HG02571 (cell line): ENCODE data around the gene MAPK8IP2.

Experiments used
- ATAC-seq: cut with Tn5 transposase; IDR thresholded peaks from one replicate; pipeline ENCODE4 v1.9.1; 2021; ENCODE audit warnings: mild to moderate bottlenecking, moderate library complexity; ENCODE audit not compliant: unreplicated experiment

MAPK8IP2 gene

DNA sequence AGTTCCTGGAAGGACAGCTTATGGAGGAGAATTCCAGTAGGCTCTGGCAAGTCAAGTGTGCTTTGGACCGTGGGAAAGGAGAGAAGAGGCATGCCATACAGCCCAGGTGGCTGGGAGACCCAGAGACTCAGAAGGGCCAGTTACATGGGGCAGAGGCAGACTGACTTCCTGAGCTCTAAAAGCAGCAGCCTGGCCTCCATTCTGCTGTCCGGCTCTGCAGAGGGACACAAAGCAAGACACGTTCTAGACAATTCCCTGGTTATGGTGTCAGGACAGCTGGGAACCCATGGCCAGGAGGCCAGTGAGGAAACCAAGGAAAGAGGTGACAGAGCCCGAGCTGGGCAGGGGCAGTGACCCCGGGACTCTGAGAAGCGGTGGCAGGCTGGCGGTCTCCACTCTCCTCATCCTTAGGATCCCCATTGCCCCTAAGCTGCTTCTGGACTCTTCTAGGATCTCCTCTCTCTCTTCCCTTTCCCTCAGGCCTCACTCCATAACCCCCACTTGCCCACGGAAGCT is 25.1 kb upstream of the MAPK8IP2 start:
- no peak for ATAC-seq

DNA sequence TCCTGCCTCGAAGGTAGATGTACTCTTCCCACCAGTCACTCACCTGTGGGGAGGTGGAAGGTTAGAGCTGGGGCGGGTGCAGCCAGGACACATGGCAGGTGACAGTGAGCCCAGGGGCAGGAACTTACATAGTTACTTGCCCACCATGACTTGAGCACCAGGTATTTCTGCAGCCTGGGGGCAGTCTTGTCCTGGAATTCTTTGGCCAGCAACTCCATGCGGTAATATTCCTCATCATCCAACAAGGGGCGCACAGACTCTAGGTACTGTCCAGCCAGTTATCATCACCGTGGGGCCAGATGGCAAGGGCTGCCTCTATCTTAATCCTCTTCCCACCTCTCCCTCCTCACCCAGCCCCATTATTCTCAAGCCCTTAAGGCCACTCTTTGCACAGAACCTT is 24.5 kb upstream of the MAPK8IP2 start:
- ATAC-seq = no peak

DNA sequence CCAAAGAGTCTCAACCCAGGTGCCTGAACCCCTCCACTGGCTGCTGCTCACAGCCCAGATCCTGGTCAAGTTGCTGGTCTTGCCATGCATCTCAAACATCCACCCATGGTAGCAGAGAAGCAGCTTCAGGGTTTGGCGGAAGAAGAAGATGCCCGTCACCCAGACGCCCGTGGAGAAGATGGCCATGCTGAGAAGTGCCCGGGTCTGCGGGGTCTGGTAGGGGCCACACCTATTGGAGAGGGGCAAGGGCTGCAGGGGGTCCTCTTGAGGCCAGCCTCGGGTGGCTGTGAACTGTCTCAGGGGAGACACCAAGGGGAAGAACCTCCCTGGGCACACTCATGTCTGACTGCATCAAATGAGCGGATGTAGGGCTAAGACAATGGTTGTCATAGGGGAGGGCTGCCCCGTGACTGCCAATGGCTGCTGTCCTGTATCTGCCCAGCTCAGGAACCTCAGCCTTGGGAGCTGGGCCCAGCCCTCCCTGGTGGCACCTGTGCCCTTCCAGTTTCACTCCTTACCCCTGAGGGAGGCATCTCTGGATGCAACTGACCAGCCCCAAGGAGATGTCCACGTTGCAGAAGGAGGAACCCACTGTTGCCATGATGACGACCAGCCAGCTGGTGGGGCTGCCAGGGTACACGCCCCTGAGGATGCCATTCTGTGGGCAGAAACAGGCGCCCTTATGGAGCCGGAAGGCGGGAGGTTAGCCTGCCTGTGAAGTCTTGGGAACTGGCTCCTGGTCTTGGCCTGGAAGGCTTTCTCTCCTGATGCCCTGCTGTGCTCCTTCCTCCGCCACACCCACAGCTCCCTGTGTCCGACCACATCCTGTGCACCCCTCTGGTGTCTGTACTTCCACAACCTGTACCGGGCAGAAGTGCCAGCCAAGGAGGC is 23.5 kb upstream of the MAPK8IP2 start:
- no peak for ATAC-seq

DNA sequence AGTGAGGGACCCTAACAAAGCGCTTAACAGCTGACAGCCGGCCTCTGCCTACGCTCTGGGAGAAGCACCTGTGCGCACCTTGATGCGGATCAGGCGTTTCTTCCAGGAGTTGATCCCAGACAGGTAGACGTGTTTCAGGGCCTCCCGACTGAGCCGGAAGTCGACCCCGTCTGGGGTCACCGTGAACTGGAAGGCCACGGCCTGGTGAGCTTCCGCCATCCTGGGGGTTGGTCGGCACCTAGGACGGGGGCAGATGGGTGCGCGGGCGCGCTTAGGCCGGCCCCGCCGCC is 23.0 kb upstream of the MAPK8IP2 start:
- ATAC-seq = no peak

DNA sequence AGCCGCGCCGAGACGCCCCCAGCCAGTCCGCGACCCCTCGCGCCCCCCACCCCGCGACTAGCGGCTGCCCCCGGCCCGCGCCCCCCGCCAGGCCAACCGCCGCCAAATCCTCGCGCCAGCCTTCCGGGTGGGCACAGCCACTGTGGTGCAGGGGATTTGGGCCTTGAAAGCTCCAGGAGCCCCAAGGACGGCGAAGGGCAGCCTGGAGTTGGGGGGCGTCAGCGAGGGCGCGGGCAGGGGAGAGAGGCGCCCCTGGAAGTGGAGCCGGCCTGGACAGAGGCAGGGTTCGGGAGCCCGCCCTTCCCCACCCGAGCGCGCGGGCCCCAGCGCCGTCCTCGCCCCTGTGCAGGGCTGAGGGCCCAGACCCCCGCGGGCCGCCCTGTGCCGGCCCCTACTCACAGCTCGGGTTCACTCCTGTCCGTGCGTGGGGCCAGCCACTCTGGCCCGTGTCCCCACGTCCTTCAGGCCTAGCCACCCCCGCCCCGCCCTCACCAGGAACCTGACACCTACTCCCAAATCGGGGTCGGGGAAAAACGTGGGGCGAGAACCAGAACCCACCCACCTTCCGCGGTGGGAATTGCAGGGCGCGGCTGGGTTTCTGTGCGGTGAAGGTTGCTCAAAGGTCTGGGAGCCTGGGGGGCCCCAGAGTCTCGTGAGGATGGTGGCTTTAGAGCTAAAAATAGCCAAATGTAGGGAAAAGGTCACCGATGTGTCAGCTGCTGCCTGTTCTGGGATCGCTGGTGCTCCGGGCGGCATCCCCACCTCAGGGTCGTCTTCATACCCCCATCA is 22.4 kb upstream of the MAPK8IP2 start, which contains the start of gene CPT1B:
Gene CPT1B (minus strand): TSS at position 441 of the 789 bp plus-strand sequence. CDS start 512 bp downstream, outside the sequence.
- no peak for ATAC-seq

DNA sequence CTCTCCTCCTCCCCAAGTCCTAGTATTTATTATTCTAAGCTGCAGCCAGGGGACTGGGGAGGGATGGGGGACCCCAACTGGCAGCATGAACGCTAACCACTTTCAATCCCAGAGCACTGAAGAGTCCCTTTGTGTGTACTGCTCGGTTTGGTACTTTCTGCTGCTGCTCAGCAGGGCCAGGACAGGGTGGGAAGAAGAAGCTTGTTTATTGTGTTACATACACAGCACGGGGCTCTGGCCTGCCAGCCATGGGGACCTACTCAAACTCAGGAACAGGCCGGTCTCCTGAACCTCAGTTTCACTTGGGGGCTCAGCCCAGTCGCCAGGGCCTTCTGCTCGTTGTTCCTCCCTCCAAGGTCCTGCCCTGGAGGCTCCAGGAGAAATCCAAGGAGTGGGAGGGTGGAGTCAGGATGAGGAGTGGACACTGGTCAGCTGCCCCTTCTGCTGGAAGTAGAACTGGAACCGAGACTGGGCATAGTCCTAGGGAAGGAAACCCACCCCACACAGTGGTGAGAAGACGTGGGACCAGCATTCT is 21.8 kb upstream of the MAPK8IP2 start:
- ATAC-seq = no peak

DNA sequence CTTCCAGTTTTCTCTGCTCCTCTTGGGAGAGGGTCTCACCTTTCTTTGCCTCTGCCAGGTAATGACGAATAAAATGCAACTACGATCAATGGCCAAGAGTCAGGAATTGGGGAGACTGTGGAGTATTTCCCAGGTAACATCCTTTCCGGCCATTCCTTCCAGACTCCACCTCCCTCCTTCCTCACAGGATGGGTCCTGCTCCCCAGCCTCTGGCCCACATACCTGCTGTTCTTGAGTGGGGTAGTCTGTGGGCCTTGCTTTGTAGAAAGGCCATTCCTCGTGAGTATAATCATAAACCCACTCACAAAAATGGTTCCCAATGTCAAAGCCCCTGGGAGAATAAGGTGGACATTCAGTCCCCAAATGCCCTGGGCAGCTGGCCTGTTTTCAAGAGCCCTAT is 20.8 kb upstream of the MAPK8IP2 start:
- ATAC-seq = no peak

DNA sequence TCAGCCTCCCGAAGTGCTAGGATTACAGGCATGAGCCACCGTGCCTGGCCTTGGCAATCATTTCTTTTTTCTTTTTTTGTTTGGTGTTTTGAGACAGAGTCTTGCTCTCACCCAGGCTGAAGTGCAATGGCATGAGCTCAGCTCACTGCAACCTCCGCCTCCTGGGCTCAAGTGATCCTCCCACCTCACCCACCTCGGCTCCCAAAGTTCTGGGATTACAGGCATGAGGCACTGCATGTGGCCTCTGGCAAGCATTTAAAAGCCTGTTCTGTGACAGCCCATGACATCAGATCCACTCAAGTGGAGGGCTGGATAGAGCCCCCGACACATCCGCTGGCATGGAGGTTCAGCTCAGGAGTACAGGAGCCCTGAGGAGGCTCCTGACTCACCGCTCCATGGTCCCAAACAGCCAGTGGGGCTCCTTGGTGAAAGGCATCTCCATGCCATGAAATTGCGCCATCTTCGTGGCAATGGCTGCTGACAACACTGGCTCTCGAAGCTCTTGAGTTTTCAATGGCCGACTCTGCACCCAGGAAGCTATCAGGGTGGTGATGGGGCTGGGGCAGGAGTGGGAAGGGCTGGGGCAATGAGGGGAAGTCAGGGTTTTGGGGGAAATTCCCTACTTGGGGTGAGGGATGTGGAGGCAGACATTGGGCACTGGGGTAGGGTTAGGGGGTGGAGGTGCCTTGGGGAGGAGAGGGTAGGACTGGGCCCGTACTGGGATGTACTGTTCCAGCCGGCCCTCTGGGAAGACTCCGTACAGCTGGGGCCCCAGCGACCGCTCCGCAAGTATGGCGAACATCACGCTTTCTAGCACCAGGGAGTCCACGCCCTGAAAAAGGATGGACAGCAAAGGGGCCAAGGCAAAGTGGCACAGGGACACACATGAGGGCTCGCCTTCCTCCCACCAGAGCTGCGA is 19.3 kb upstream of the MAPK8IP2 start:
- ATAC-seq = no peak

DNA sequence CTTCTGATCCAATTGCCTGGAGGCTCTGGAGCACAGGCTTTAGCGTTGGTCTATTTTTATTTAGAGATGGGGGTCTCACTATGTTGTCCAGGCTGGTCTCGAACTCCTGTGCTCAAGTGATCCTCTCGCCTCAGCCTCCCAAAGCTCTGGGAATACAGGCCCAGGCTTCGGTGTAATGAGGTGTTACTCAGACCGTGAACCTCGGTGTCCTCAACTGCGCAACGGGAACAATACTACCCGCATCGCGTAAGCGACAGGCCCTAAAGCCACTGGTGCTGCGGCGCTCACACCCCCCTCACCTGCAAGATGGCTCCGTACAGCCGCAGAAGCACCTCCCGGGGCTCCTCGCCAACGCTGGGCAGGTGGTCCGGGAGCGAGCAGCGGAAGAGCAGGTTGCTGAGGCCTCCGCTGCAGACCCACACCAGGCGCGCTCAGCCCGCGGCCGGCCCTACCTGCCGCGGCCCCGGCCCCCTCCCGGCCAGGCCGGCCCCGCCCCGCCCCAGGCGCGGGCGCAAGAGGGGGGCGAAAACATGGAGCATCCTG is 18.6 kb upstream of the MAPK8IP2 start:
- ATAC-seq = peak; percentile 17

DNA sequence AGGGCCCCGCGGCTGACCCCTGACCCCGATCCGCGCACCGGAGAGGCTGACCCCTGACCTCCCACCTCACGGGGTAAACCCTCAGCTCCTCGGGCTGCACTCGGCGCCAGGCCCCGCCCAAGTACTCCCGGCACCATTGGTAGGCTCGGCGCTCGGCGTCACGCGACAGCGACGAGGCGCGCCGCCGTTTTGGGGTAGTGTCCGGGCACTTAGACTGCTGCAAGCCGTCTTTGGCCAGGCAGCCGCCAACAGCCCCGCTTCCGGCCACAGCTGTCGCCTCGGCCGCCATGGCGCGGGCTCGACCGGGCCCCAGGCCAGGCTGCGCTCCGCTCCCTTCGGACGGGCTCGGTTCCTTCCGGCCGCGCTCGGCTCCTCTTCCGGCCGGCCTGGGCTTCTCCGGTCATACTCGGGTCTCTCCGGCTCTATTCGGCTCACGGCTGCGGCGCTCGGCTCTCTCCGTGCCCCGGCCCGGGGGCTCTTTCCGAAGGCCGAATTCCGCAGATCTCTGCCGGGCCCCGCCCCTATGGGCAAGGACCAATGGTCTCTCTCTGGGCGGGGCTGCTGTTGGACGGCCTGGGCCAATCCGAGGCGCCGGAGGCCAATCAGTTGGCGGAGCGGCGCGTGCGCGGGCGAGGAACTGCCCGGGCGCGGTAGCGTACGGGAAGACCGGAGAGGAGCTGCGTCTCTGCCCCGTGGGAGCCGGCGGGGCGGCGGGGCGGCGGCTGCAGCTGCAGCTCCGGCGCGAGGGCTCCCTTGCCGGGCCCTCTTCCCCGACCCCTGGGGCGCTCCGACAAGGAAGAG is 17.9 kb upstream of the MAPK8IP2 start, which contains the start of gene CHKB:
Gene CHKB (minus strand): TSS at position 357 of the 801 bp plus-strand sequence. CDS start 68 bp downstream, at position 289.
- ATAC-seq = peak; percentile 87

DNA sequence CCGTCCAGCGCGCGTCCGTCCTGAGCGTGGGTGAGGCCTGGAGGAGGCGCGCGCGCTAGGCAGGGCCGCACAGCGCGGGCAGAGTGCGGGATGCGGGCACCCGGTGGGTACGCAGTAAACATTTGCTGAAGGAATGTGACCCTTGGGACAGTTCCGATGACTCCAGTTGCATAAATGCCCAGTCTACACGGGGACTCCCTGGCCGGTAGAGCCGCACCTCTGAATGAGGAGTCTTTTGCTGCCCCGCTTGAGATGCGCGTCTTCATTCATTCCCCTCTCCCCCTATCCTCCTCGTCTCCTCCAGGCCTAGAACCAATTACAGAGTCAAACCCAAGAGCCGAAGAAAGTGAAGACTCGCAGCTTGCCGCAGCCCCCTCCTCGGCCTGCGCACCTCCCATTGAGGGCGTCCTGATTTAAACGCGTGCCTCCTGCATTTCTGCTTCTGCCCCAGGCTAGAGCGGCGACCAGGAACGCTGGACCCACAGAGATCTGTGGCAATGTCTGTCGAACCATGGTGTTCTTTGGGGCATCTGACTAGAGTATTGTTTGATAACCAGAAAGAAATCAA is 17.2 kb upstream of the MAPK8IP2 start:
- ATAC-seq = peak; percentile 17

DNA sequence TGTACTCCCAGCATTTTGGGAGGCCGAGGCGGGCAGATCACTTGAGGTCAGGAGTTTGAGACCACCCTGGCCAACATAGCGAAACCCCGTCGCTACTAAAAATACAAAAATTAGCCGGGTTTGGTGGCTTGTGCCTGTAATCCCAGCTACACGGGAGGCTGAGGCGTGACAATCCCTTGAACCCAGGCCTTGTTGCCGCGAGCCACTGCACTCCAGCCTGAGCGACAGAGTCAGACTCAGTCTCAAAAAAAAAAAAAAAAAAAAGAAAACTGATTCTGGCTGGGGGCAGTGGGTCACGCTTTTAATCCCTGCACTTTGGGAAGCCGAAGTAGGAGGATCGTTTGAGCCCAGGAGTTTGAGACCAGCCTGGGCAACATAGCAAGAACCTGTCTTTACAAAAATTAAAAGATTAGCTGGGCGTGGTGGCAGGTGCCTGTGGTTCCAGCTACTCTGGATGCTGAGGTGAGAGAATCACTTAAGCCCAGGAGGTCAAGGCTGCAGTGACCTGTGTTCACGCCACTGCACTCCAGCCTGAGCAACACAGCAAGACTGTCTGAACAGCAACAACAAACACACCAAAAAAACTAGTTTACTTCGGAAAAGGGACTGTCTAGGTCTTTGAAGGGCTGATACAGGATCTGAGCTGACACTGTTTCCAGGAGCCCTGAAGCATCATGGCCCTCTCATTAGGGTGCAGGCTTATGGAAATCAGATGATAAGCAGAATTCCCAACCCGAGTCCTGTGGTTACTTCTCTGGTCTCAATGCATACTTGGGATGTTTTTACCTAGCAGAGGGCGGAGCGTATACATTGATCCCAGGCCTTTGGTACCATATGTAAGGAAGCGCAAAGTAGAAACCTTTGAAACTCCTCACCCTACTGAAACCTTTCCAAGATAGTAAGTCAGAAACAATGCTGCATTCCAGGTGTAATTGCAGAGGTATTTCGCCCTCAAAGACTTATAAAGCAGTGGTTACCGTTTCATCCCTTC is 16.2 kb upstream of the MAPK8IP2 start:
- ATAC-seq = no peak

DNA sequence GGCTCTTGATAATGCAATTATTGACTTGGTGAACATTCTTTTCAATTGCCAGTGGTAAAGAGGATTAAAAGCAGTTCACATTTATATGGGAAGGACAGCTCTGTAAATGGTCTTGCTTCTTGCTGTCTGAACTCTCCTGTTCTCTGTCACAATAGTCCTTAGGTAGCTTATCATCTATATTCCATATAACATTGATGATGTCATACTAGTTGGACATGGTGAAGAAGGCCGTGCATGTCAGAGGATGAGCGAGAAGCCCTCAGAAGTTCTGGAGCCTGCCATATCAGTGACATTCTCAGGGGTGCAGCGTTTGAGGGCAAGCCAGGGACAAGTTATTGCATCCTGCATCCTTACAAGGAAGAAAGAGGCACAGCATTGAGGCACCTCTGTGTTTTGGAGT is 15.4 kb upstream of the MAPK8IP2 start:
- no peak for ATAC-seq

DNA sequence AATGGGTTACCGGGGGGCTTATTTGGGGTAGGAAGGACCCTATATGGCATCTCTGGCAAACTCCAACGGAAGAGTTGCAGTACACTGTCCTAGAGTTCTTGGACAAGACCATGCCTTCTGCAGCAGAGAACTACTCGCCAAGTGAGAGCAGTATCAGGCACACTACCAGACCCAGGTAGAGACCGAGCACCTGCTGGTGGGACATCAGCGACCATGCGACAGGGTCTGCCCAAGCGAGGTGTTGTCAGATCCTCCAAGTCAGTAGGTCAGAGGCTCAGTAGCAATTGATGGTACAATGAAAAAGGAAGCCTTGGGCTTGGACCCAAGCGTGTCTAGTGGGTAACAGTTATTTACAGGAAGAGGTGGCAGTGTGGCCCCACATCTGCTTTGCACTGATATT is 14.8 kb upstream of the MAPK8IP2 start:
- ATAC-seq = no peak

DNA sequence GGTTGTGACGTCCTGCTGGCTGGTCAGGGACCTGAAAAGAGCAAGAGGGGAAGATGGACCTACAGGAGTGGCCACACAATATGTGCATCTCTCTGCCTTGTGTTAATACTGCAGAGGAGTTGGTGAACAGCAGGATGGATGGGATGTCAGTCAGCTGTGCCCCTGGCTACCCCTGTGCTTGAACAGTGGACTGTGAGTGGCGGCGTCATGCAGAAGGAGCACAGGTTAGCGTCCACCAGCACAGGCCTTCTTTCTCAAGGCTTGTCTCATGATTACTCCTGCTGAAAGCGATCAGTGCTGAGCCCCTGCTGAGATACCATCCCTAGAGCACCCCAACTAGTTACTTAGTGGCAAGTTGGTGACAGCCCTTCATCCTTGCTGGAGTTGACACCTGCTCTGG is 14.2 kb upstream of the MAPK8IP2 start:
- ATAC-seq = no peak

DNA sequence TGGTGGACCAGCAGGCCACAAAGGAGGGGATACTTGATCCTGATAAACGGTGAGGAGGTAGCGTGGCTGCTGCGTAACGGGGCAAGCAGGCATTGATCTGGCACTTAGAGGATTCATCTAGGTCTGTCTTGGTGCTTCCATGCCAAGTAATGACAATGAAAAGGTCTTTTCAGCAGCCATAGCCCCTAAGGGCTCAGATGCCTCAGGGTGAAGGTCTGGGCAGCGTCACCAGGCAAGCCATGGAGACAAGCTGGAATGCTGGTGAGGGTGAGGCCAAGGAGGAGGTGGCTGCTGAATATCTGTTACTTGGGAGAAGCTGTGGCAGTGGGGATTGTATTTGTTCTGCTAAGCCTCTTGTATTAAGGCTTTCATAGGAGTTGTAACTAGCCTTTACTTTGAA is 13.2 kb upstream of the MAPK8IP2 start:
- no peak for ATAC-seq

DNA sequence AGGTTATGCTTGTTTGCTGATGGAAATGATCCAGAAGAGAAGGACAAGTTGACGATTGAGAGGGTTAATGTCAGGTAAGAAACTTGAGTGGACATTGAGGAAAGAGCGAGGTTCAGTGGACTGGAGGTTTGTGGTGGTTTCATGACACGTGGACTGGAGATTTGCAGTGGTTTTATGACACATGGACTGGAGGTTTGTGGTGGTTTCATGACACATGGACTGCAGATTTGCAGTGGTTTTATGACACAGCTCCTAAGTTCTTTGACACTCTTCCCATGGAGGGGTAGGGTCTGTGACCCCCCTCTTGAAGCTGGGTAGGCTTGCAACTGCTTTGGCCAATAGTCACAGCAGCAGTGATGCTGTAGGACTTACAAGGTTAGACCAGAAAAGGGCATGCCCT is 5.4 kb upstream of the MAPK8IP2 start:
- no peak for ATAC-seq

DNA sequence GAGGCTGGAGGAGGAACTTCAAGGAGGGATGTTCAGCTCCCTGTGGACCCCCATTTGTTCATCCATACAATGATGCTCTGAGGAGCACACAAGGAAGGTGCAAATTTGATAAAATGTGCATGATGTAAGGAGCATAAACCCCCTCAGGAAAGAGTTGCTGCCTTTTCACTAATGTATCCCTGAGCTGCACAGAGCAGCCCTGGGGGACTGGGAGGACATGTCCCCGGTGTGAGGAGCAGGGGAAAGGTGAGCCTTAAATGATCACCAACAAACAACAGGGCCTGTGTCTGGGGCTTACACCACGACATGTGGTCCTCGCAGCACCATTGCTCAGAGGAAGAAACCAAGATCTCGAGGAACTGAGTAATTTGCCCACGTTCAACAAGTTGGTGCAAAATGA is 3.5 kb upstream of the MAPK8IP2 start:
- ATAC-seq = no peak
